Breast epithelium (tissue), 4 donors: ENCODE data around the gene TSPYL2. TPM values are rescaled to one million over a fixed set of nuclear protein-coding genes. Genes with fewer than 3 reads are reported as not detected.

ENCODE experiments used
- DNase-seq, 2 donors: peaks; one replicate each; pipeline ENCODE4 v3.0.0-alpha.2; 2019; ENCODE audit warnings: low spot score in 2 of 2
- H3K27ac ChIP-seq, 2 donors: fragments of 200-600 bp; sonication (generic) in 1 of 2; one replicate each; pipeline ENCODE4 v1.5.1; 2016 to 2019; ENCODE audit warnings: mild to moderate bottlenecking in 1 of 2
- H3K27me3 ChIP-seq, 2 donors: fragments of 200-600 bp; sonication (generic) in 1 of 2; one replicate each; pipeline versions ENCODE4 v1.5.1 to v1.6.0; 2017 to 2019; ENCODE audit warnings: control low read depth in 1 of 2, mild to moderate bottlenecking in 1 of 2
- H3K36me3 ChIP-seq: fragments of 200-600 bp; one replicate; pipeline ENCODE4 v1.5.1; 2019
- H3K4me1 ChIP-seq, 2 donors: fragments of 200-600 bp; sonication (generic); one replicate each; pipeline ENCODE4 v1.5.1; 2016 to 2019; ENCODE audit warnings: control low read depth in 1 of 2
- H3K4me3 ChIP-seq, 3 donors: fragments of 200-600 bp; sonication (generic); 1 replicate in 2 of 3; 2 replicates in 1 of 3; pipeline ENCODE4 v1.5.1; 2016 to 2019; ENCODE audit warnings: mild to moderate bottlenecking in 3 of 3, moderate library complexity in 2 of 3
- H3K9me3 ChIP-seq, 2 donors: fragments of 200-600 bp; sonication (generic) in 1 of 2; one replicate each; pipeline ENCODE4 v1.5.1; 2016 to 2019; ENCODE audit warnings: control low read depth in 1 of 2
- POLR2A ChIP-seq: fragments of 450-650 bp; IDR thresholded peaks from one replicate; pipeline ENCODE4 v1.6.1; 2016; ENCODE audit warnings: antibody characterized with exemption, mild to moderate bottlenecking, moderate library complexity
- POLR2AphosphoS5 ChIP-seq, 3 donors: sonication (generic); formaldehyde crosslinking; IDR thresholded peaks; one replicate each; pipeline ENCODE4 v1.6.1; 2017; ENCODE audit warnings: antibody characterized with exemption in 3 of 3
- intact Hi-C: fragments of 100-400 bp; cut with DNase I; formaldehyde crosslinking; loops from one replicate; pipeline ENCODE4 v1.15.1; 2023; ENCODE audit warnings: low total_unique reads
- total RNA-seq, 3 donors: library from RNA; depleted of rRNA; stranded (reverse); fragments of >200 nt; gene quantifications; one replicate each; pipeline ENCODE4 v1.1.0, GENCODE V29; 2016
- TF ChIP-seq, protein P1 (sequence below), 3 donors: fragments of 450-650 bp; IDR thresholded peaks; one replicate each; pipeline ENCODE4 v1.5.1; 2016 to 2017; ENCODE audit warnings: antibody characterized with exemption in 3 of 3, mild to moderate bottlenecking in 3 of 3, moderate library complexity in 3 of 3

TSPYL2 gene
- total RNA-seq, 3 donors from 2014 or later: 63.4 to 82.7 (median 76.4) TPM

DNA sequence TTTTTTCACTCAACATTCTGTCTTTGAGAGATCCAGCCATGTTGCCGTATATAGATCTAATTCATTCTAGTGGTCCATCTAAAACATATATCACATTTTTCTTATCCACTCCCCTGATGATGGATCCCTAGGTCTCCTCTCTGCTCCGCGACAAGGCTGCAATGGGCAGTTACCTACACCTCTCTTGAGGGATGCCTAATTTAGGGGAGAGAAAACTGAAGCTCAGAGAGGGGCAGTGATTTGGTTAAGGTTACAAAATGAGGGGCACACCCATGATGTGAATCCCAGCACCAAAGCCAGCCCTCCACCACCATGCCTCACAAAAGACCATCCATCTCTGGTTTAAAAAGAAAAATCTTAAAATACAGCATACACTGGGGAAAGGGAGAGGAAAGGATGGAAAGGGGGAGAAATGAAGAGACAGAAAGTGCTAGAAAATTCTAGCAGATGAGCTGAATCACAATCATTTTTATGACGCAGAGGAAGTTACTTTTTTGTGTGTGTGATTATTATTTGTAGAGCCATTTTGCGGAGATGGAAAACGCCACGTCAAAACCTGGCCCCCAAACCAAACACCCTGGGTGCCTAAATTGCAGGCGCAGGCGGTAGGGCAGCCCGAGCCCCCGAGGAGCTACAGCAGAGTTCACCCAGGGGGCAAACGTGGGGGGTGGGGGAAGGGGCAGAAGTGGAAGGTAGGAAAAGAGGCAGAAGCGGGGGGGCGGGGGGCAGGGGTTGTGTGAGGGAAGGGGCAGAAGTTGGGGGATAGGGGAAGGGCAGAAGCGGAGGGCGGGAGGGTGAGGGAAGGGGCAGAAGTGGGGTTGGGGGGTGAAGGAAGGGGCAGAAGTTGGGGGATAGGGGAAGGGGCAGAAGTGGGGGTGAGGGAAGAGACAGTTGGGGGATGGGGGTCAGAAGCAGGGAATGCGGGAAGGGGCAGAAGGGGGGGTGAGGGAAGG is 1.3 kb upstream of the TSPYL2 start:
- Histone ChIP-seq H3K27ac (peak overlapping the region; percentile 89 to 91), H3K36me3 (no peaks in the 10 kb centered on the region), H3K9me3 (no peaks in the 10 kb centered on the region), H3K4me3 (peak overlapping the region; percentile 27 to 85 (median 73)), H3K27me3 (peaks cover 0 to 45% of the 10 kb centered on the region in 2 donors), H3K4me1 (no peaks in the 10 kb centered on the region)
- TF ChIP-seq POLR2A (no peak), POLR2AphosphoS5 (IDR thresholded peaks at IDR 0.05) (no peak)
- TF ChIP-seq, protein P1, sequence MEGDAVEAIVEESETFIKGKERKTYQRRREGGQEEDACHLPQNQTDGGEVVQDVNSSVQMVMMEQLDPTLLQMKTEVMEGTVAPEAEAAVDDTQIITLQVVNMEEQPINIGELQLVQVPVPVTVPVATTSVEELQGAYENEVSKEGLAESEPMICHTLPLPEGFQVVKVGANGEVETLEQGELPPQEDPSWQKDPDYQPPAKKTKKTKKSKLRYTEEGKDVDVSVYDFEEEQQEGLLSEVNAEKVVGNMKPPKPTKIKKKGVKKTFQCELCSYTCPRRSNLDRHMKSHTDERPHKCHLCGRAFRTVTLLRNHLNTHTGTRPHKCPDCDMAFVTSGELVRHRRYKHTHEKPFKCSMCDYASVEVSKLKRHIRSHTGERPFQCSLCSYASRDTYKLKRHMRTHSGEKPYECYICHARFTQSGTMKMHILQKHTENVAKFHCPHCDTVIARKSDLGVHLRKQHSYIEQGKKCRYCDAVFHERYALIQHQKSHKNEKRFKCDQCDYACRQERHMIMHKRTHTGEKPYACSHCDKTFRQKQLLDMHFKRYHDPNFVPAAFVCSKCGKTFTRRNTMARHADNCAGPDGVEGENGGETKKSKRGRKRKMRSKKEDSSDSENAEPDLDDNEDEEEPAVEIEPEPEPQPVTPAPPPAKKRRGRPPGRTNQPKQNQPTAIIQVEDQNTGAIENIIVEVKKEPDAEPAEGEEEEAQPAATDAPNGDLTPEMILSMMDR (IDR thresholded peaks at IDR 0.05): no peak
- no peak for DNase-seq
- intact Hi-C loops: no loop called here

DNA sequence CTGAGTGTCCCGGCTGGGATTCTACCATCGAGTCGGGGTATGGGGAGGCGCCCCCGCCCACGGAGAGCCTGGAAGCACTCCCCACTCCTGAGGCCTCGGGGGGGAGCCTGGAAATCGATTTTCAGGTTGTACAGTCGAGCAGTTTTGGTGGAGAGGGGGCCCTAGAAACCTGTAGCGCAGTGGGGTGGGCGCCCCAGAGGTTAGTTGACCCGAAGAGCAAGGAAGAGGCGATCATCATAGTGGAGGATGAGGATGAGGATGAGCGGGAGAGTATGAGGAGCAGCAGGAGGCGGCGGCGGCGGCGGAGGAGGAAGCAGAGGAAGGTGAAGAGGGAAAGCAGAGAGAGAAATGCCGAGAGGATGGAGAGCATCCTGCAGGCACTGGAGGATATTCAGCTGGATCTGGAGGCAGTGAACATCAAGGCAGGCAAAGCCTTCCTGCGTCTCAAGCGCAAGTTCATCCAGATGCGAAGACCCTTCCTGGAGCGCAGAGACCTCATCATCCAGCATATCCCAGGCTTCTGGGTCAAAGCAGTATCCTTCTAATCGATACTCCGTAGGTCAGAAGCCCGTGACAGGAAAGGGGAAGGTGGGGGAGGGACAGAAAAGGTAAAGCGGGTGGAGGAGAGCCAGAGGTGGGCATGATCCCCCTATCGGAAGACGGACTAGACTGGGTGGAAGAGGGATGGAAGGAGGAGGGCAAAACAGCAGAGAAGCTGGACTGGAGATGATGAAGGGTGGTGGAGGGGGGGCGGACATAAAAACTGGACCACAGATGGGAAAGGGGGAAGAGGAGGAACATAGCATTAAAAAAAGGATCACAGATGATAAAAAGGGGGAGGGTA is 828 bp downstream of the TSPYL2 start:
- intact Hi-C loops: no loop called here
- peak overlapping the region; percentile 91 to 93 for H3K27ac ChIP-seq
- peak overlapping the region; percentile 73 to 85 (median 77) for H3K4me3 ChIP-seq
- no peak for TF ChIP-seq POLR2A
- TF ChIP-seq, protein P1 (IDR thresholded peaks at IDR 0.05): no peak
- no peak for TF ChIP-seq POLR2AphosphoS5 (IDR thresholded peaks at IDR 0.05)
- H3K27me3 ChIP-seq: peaks cover 0 to 50% of the 10 kb centered on the region in 2 donors
- no peaks in the 10 kb centered on the region for H3K9me3 ChIP-seq
- DNase-seq: no peak
- no peaks in the 10 kb centered on the region for H3K36me3 ChIP-seq
- no peaks in the 10 kb centered on the region for H3K4me1 ChIP-seq

DNA sequence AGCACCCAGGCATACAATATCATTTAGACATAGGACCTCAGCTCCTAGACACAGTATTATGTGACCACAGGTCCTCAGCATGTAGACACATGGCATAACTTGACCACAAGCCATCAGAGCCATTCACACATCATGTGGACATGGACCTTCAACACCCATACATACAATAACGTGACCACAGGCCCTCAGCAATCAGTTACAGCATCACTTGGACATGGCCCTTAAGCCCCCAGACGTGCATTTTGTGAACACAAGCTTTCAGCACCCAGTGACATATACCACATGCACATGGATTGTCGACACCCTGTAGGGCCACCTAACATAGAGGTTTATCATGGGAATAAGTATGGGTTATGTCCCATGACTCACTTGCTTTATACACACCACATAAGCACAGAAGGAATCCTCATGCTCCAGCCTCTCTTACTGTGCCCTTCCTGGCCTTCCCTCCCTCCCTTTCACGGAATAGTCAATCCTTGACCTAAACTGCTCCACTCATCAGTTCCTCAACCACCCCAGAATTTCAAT is 1.9 kb downstream of the TSPYL2 start:
- TF ChIP-seq POLR2AphosphoS5 (IDR thresholded peaks at IDR 0.05): no peak
- TF ChIP-seq POLR2A: no peak
- TF ChIP-seq, protein P1 (IDR thresholded peaks at IDR 0.05): no peak
- H3K36me3 ChIP-seq: no peaks in the 10 kb centered on the region
- H3K27me3 ChIP-seq: peaks cover 0 to 48% of the 10 kb centered on the region in 2 donors
- H3K4me1 ChIP-seq: no peaks in the 10 kb centered on the region
- H3K9me3 ChIP-seq: no peaks in the 10 kb centered on the region
- peak overlapping the region; percentile 49 to 91 for H3K27ac ChIP-seq
- no peak for DNase-seq
- intact Hi-C loops: no loop called here
- peak overlapping the region; percentile 73 to 85 (median 77) for H3K4me3 ChIP-seq

DNA sequence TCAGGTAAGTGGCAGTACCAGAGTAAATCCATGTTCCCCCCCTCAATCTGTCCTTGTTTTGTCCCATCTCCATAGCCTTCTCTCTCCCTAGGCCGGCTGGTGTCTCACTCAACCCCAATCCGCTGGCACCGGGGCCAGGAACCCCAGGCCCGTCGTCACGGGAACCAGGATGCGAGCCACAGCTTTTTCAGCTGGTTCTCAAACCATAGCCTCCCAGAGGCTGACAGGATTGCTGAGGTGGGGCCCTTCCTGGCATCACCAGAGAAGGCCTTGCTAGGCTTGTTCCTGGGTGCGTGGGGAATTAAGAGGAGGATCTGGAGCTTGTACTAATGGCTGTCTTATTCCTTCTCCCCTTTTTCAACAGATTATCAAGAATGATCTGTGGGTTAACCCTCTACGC is 2.7 kb downstream of the TSPYL2 start:
- peak overlapping the region in 1 of 2 donors; percentile 49 for H3K27ac ChIP-seq
- intact Hi-C loops: no loop called here
- no peak for DNase-seq
- no peaks in the 10 kb centered on the region for H3K4me1 ChIP-seq
- H3K27me3 ChIP-seq: peaks cover 0 to 43% of the 10 kb centered on the region in 2 donors
- H3K36me3 ChIP-seq: no peaks in the 10 kb centered on the region
- TF ChIP-seq, protein P1 (IDR thresholded peaks at IDR 0.05): no peak
- TF ChIP-seq POLR2A (no peak), POLR2AphosphoS5 (IDR thresholded peaks at IDR 0.05) (no peak)
- H3K9me3 ChIP-seq: no peaks in the 10 kb centered on the region
- H3K4me3 ChIP-seq: peak overlapping the region in 2 of 3 donors; percentile 73 to 85
